NCI-H748 (cell line): ENCODE data around the gene USH2A.

Source experiments
- DNase-seq: peaks from one replicate; lab custom pipeline; 2025; ENCODE audit not compliant: unreplicated experiment; lab: John Stamatoyannopoulos, UW

USH2A gene

DNA sequence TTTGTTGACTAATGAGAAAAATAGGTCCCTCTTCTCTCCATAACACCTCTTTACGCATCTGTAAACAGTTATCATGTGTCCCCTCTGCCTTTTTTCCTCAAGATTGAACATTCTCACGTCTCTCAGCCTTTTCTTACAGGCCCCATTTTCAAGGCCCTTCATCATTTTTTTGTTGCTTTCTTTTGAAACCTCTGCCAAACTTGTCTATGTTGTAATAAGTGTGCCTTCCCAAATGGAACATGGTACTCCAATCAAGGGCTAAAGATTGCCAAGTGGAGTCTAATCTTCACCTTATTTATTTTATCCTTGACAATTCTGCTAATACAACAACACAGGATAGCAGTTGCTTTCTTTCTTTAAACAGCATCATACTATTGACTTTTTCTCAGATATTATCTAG, 280.3 kb downstream of the USH2A start:
- no peak for DNase-seq

DNA sequence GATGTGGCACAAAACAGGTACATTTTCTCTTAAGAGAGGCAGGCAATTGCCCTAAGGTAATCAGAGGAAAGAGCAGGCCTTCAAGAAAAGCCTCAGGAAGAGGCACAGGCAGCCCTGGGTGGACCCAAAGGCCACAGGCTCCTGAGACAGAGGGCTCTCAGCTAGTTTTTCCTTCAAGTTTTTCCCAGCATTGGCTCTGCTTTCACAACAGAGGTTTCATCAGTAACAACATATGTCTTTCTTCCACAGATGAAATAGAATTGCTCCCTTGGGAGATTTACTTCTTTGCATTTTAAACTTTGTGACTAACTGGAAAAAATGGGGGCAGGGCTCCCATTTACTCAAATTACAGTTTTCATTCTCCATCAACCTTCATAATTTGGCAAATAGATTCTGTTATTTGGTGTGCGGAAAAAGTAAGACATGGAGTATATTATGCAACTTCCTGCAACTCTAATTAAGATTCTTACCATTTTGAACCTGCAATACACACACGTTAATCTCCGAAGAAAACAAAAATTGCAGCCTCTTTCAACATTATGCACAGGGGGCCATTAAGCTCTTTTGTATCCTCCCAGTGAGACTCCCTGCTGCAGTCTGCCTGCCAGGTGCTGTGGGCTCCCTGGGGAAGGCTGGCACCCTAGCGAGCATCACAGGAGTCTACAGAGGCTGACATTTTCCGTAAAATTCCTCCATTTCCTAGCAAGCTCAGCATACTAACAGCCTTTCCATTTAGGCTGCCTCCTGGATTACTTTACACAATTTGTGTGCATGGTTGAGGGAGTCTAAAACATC, 282.3 kb downstream of the USH2A start:
- no peak for DNase-seq

DNA sequence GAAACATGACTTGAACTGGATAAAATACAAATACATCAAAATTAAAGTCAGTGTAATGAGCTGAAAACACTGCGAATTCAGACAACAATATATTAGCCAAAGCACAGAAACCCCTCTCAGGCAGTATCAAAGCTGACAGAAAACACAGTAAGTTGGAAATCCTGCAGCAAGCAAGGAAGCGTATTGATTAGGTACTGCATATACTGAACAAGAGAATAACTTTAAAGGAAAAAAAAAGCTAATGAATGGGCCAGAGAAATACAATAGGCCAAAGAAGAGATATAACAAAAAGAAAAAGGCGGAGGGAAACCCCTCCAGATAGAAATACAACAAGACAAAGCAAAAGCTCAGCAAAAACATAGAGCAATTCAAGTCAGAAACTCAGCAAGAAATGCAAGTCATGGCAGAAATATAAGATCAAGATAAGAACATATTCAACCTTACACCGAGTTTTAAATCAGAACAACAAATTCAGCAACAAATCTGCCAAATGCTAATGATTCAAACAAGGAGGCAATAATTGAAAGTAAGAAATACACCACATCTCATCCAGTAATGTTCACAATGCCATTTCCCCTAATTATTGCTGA, 299.0 kb downstream of the USH2A start:
- DNase-seq: no peak

DNA sequence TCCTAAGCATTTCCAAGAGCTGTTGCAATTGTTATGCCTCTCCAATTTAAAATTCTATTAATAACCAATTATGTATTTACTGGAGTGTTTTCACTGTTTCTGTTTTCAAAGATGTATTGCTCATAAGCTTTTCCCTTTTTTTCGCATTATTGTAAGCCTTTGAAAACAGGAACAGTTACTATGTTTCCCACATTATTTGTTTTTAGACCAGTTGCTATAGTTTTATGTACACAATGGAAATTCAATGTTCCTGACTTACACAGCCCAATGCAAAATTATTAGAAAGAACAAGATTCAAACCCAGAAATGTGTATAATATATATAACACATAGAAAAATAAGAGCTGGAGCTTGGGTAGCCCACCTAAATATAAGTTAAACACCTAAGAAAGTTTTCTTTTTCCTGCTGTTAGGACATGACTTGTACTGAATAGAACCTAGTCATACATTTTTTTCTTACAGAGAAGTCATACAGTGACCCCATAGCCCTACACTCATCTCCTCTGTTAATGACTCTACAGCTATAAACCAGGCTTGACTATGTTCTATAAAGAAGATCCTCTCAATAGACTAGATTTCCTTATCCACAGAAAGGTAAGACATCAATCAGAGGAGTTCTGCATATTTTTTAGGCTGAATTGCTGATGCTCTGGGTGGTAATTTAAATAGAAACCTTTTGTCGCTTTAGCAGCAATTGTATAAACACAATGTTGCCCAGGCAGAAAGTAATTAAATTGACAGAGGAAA, 299.6 kb downstream of the USH2A start:
- DNase-seq: no peak

DNA sequence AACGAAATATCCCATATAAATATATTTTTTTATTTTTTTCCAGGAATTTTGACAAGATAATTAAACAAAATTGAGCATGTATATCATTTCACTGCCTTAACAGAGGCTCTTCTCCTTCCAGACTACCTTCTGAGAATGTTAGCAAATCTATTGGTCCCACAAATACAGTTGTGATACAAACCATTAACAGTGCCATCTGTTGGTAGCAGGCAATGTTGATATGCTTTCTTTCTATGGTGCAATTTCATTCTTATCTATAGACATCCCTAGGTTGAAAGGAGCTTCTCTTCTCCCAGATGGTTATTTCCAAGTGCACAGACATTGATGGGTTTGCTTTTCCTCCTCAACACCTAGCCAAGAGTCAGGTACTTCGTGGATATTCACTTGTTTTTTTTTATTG, 303.6 kb downstream of the USH2A start:
- peak; percentile 19 for DNase-seq

DNA sequence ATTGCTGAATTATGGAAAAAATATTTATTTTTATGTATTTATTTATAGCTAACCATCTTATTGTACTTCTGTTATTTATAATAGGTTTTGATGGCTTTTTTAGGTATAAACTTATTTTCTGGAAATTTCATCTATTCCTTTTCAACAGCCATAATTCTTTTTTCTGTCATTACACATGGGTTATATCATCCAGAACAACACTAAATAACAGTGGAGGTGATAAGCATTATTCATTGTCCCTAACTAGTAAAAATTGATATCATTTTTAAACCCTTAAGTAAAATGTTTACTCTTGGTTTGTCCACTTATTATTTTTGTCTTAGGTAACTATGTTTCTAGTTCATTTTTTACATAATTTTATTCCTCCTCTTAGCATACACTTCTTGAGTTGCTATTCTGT, 309.1 kb downstream of the USH2A start:
- DNase-seq: no peak

DNA sequence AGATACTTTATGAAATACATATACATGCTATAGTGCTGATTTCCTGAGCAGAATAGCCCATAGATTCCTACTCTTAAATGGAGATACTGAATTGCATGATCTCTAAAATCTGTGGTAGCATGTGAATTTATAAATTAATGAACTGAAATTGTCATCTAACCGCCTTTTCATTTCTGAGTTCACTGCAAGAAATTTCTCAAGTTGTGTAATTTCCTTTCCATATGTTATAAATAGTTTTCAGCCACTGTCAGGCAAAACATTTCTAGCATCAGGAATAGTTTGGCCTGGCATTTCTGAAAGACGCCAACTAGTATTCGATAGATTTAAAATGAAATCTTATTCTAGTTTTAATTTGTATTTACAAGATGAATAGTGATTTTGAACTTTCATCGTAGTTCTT, 310.1 kb downstream of the USH2A start:
- DNase-seq: no peak

DNA sequence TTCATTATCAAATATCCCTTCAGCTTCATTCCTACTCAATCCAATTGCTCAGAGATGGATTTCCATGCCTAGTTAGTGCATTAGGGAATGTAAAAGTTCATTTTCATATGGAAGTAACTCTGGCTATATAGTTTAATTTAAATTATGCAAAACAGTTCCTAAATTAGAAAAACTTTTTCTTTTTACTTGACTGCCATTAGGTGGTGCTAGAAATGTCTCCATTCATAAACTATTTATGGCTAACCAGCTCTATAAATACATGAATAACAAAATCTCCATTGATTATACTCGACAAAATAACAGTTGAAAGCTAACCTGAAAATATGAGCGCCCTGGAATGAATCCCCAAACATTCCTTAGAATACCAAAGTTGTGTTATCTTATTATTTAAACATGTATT, 311.4 kb downstream of the USH2A start:
- no peak for DNase-seq

DNA sequence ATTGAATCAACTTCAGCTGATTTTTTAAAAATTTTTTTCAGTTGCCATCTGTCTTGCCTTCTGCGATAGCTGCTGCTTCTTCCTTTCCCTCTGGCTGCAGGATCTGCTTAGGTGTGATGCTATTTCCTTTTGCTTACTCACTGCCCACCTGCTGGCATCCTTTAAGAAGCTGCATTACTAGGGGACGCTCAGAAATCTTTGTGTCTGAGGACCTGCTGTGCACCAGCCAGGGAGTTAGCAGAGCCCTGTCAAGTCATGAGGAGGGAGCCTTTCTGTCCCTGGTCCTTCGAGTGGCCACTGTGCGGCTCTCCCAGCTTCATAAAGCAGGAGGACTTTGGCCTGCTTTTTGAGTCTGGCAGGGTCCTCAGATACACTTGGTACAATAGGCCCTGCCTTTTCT, 327.8 kb downstream of the USH2A start:
- no peak for DNase-seq

DNA sequence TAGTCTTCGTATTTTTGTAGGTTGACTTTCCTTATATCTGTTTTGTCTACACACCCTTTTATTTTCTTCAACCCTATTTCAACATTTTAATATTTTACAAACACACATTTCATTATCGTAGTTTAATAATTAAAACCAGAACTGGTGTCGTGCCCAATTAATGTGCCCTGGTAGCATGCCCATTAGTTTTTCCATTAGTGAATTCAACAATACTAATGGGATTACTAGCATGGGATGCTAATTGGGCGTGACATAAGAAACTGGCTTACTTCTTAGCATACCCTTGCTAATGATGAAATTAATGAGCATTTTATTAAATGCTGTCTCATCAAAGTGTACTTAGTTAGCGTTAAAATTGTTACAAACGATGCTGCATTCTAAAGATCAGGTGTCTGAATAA, 332.7 kb downstream of the USH2A start:
- no peak for DNase-seq

DNA sequence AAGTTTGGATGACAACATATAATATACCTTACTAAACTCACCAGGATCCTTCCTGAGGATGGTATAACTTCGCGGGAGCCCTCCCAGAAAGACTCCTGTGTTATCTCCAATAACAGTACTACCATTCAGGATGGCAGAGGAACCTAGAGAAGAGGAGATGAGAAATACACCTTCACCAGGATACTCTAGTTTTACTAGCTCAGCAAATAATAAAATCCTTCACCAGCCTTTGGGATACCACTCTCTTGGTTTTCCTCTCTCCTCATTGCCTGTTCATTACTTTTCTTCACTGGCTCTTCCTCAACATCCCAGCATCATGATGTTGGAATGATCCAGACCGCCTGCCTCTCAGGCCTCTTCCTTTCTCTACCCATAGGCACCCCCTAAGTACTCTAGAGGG, 336.6 kb downstream of the USH2A start:
- DNase-seq: no peak

DNA sequence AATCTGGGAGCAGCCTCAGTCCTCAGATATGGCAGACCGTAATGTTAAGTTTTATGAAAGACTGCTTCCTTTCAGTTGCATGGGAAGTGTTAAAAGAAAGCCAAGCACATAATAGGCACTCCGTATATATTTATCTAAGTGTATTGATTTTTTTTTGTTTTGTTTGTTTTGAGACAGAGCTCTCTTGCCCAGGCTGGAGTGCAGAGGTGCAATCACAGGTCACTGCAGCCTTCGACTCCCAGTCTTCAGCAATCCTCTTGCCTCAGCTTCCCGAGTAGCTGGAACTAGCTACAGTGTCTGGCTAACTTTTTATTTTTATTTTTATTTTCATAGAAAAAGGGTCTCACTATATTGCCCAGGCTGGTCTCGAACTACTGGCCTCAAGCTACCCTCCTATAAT, 341.8 kb downstream of the USH2A start:
- DNase-seq: no peak

DNA sequence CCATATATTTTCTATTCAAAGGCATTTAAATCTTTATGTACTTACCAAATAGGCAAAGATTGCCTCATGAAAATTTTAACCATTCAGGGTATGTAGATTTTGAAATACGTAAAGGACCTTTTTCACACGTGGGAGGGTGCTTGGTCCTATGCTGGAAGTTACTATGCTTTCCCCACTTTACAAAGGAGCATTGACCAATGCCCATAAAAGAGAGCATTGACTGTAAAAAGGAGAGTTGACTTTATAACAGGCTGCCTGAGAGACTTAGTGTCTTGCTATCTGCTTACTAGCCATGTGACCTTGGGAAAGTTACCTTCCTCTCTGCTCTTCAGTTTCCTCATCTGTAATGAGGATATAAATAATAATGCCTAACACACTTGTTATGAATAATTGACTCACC, 346.5 kb downstream of the USH2A start:
- no peak for DNase-seq

DNA sequence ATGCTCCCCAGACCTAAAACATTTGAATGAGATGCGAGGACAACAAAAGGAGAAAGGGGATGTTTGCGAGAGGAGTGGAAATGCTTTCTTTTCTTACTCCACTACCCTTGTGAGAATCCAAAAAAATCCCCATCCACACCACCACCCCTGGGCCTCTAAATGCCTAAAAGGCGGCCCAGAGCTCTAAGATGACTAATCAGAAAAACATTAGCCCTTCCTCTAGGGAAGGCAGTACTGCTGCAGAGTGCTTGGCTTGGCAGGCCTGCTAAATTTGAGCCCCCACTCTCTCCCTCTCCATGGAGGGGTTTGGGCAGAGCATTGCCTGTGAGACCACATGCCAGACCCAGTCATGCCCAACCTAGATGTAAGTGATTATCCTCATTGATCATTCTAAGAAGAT, 347.9 kb downstream of the USH2A start:
- DNase-seq: no peak

DNA sequence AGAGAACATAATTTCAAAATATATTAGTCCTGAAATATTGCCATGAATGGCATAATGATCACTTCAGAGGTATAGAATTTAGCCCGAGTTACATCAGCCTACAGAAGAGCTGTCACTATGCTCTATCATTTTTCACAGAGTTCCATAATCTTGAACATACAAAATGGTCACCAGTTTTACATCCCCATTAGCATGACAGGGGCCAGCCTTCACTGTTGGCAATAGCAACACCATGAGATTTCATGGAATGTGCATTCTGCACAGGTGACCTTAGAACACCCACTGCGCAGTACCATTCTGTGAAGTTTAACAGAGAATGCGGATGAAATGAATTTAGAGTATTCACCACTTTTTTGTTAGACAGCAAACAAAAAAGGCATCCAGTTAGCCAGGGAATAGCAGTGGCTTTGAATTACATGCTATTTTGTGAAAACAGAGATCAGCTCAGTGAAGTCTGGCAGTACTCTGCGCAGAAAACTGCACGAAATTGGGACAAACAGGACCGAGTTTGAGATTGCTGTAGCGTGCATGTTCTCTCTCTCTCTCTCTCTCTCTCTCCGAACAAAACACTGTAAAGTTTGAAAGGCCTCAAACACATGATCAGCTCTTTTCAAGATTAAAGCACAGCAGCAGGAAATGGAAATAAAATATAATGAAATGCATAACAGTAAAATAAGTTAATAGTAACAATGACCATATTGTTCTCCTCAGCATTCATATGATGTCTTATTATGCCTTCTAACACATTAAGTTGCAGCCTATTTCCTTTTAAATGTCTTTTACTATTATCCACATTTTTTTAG, 349.3 kb downstream of the USH2A start:
- DNase-seq: no peak

DNA sequence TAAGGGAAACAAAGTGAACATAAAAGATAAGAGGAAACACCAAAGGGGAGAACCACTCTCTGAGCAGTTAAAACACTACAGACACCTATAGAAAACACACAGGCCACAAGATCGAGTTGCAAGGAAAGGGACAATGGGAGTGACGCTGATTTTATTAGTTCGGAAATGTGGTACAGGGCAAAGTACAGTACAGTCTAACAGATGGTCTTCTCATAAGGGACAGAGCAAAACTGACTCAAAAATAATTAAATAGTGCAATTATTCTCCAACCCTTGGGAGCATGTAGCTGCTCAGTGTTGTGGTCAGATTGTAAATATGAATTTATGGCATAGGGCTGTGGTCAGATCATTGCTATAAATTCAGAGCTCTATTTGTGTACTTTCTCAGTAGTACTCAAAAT, 352.0 kb downstream of the USH2A start:
- no peak for DNase-seq

DNA sequence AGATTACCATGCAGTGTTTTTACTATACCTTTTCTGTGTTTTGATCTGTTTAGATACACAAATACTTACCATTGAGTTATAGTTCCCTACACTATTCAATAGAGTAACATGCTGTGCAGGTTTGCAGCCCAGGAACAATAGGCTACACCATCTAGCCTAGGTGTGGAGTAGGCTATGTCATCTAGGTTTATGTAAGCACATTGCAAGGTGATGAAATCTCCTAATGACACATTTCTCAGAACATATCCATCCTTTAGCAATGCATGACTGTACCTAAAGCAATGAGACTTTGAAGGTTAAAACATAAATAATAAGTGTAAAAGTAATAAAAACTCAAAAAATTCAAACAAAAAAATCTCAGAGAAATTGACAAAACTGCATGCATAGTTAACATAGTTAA, 358.6 kb downstream of the USH2A start:
- DNase-seq: no peak

DNA sequence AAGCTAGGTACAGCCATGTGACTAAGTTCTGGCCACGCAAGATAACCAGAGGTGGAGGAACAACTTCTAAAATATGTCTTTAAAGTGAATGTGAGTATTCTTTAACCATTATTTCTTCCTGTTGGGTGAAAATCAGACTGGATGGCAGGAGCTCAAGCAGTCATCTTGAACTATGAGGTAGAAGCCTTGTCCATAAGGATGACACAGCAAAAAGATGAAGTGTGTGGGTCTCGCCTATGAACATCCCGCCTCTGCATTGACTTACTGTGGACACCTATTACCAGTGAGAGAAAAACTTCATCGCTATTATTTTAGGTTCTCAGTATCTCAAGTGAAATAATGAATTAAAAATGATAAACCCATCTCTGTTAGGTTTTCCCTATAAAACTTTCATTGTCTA, 365.3 kb downstream of the USH2A start:
- no peak for DNase-seq

DNA sequence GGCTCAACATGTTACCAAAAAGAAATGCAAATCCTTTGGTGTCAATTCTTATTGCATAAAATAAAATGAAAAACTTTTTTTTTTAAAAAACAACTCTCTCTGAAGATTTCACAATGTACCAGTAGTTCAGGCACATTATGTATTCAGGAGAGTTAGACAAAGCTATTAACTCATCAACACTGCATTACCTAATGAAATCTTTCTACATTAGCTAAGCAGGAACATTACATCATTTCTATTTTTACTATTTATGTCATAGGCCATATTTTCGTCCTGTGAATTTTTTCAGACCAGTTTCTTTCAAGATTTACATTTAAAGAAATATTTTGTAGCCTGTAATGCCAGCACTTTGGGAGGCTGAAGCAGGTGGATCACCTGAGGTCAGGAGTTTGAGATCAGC, 366.2 kb downstream of the USH2A start:
- no peak for DNase-seq

DNA sequence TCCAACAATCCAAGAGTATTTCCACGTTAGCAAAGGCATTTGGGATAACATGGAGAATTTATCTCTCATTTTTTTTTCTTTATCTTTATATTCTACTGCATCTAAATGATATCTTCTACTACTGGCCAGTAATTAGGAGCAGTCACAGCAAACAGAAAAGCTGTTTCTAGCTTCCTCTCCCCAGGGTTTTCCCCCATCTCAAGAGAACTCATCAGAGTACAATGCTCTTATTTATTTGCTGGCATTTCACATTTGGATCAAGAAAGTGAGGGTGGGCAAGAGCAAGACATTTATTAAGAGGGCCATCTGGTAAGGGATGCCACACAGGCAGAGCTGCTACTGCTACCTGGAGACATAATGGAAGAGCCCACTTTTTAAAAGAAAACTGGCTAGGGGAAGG, 368.2 kb downstream of the USH2A start:
- DNase-seq: no peak

DNA sequence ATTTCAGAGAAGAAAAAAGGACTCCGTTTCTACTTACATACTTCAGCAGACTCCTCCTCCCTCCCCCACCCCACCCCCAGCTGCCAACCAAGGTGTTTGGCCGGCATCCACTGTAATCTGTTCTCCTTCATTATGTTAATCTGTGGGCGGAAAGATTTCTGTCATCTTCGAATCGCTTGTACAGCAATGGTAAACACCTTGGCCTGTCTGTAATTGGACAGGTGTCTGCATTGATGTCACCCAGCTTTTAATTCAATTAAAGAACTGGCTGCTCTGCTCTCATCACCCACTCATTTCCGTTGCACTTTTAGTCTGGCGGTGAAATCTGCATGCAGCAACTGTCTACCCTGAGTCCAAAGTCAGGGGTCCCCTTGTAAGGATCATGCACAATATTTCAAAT, 368.6 kb downstream of the USH2A start:
- DNase-seq: peak; percentile 39

DNA sequence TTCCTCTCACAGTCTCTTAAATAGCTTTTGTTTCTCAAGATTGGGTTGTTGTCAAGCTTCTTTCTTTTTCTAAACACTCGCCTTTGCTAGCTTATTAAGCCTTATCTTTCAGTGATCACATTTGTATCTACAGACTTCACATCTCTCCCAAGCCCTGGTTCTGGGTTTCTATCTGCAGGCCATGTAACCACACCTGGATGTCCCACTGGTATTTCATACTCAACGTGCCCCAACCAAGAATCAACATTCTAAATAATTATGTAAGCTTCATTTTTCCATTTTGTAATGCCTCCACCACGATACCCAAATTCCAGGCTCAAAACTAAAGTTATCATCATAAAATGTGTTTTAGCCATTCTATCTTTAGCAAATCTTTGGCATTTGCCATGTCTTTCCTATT, 372.2 kb downstream of the USH2A start:
- no peak for DNase-seq
